ENCODE measurements around the gene SNTB2.
"Not testable (repeated sequence)": the region's sequence is repeated elsewhere in the genome, so short reads cannot be mapped to it uniquely, and the experiment has no call there.

SNTB2 gene

GRCh38 chr16:69244336-69244735, 57.4 kb downstream of the SNTB2 start:
- H3K27ac ChIP-seq, result no peak overlapping the region
- H3K4me3 ChIP-seq, result no peak overlapping the region
- H3K36me3 ChIP-seq (ENCODE audit: insufficient read depth, low read length), result peaks cover 10% of the 10 kb centered on the region
- DNase-seq (ENCODE audit: low read depth, low spot score), result no peak
- no peaks in the 10 kb centered on the region for H3K9me3 ChIP-seq (ENCODE audit: low read depth, low read length)
- TF ChIP-seq EZH2 (IDR thresholded peaks at IDR 0.05), result no peak
- no peak for TF ChIP-seq FOXP2 (optimal IDR thresholded peaks at IDR 0.05; ENCODE audit: control extremely low read depth, extremely low read length, insufficient read depth)
- no peak for TF ChIP-seq POLR2AphosphoS5 (IDR thresholded peaks at IDR 0.05; ENCODE audit: borderline replicate concordance, low read depth, low read length)
- no peak overlapping the region for H3K9ac ChIP-seq (ENCODE audit: insufficient read length)

GRCh38 chr16:69250081-69250480, 63.1 kb downstream of the SNTB2 start:
- Histone ChIP-seq H3K4me3 (no peak overlapping the region), H3K9ac (ENCODE audit: insufficient read length) (no peak overlapping the region), H3K27ac (no peak overlapping the region), H3K36me3 (ENCODE audit: insufficient read depth, low read length) (peaks cover 10% of the 10 kb centered on the region), H3K9me3 (ENCODE audit: low read depth, low read length) (no peaks in the 10 kb centered on the region)
- no peak for TF ChIP-seq POLR2AphosphoS5 (IDR thresholded peaks at IDR 0.05; ENCODE audit: borderline replicate concordance, low read depth, low read length)
- TF ChIP-seq EZH2 (IDR thresholded peaks at IDR 0.05), result no peak
- TF ChIP-seq FOXP2 (optimal IDR thresholded peaks at IDR 0.05; ENCODE audit: control extremely low read depth, extremely low read length, insufficient read depth), result no peak
- no peak for DNase-seq (ENCODE audit: low read depth, low spot score)

DNA sequence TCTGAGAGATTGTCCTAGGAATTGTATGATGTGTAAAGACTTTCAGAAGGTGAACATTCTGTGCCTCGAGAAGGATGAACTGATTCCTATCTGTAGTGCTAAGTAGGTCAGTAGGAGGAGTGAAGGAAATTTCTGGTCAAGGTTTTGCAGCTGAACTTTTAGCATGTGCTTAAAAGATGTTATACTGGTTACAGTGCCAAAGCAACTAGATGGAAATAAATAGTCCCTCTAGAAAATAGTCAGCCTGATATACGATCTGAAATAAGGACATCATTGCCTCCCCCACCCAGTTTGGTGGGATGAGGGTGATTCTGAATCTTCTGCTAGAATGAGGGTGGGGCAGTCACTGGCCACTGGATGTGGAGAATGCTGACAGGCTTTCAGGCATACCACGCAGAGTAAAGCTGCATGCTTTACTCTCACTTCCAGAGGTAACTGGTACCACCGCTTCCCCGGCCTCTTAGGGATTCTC, 66.9 kb downstream of the SNTB2 start:
- Histone ChIP-seq H3K4me3 (no peak overlapping the region), H3K9me3 (ENCODE audit: low read depth, low read length) (no peaks in the 10 kb centered on the region), H3K36me3 (ENCODE audit: insufficient read depth, low read length) (no peaks in the 10 kb centered on the region; the same call in 1 of the 2 replicates), H3K27ac (no peak overlapping the region), H3K9ac (ENCODE audit: insufficient read length) (no peak overlapping the region)
- TF ChIP-seq FOXP2 (optimal IDR thresholded peaks at IDR 0.05; ENCODE audit: control extremely low read depth, extremely low read length, insufficient read depth), result no peak
- TF ChIP-seq POLR2AphosphoS5 (IDR thresholded peaks at IDR 0.05; ENCODE audit: borderline replicate concordance, low read depth, low read length), result no peak
- no peak for TF ChIP-seq EZH2 (IDR thresholded peaks at IDR 0.05)
- DNase-seq (ENCODE audit: low read depth, low spot score), result no peak

DNA sequence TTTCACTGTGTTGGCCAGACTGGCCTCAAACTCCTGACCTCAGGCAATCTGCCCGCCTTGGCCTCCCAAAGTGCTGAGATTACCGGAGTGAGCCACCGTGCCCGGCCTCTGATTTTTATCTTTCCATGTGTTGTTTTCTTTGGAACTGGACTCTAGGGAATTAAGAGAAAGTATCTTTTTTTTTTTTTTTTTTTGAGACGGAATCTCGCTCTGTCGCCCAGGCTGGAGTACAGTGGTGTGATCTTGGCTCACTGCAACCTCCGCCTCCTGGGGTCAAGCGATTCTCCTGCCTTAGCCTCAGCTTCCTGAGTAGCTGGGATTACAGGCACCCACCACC, 72.4 kb downstream of the SNTB2 start:
- not testable (repeated sequence) for DNase-seq (ENCODE audit: low read depth, low spot score); H3K9ac ChIP-seq (ENCODE audit: insufficient read length); H3K4me3 ChIP-seq; H3K27ac ChIP-seq; H3K9me3 ChIP-seq (ENCODE audit: low read depth, low read length)
- H3K36me3 ChIP-seq (ENCODE audit: insufficient read depth, low read length), result peaks cover 20% of the 10 kb centered on the region; the same call in 1 of the 2 replicates

- no peak for DNase-seq (ENCODE audit: low read depth, low spot score)
- Histone ChIP-seq H3K4me3 (no peak overlapping the region), H3K9me3 (ENCODE audit: low read depth, low read length) (no peaks in the 10 kb centered on the region), H3K9ac (ENCODE audit: insufficient read length) (no peak overlapping the region), H3K27ac (no peak overlapping the region), H3K36me3 (ENCODE audit: insufficient read depth, low read length) (peaks cover 22% of the 10 kb centered on the region; the same call in 1 of the 2 replicates)
- TF ChIP-seq EZH2 (IDR thresholded peaks at IDR 0.05) (no peak), FOXP2 (optimal IDR thresholded peaks at IDR 0.05; ENCODE audit: control extremely low read depth, extremely low read length, insufficient read depth) (no peak), POLR2AphosphoS5 (IDR thresholded peaks at IDR 0.05; ENCODE audit: borderline replicate concordance, low read depth, low read length) (no peak)
Observed at GRCh38 chr16:69260019-69260418, 73.1 kb downstream of the SNTB2 start.

GRCh38 chr16:69260506-69260905, 73.5 kb downstream of the SNTB2 start:
- no peak for DNase-seq (ENCODE audit: low read depth, low spot score)
- Histone ChIP-seq H3K9me3 (ENCODE audit: low read depth, low read length) (no peaks in the 10 kb centered on the region), H3K9ac (ENCODE audit: insufficient read length) (no peak overlapping the region), H3K27ac (no peak overlapping the region), H3K36me3 (ENCODE audit: insufficient read depth, low read length) (peaks cover 22% of the 10 kb centered on the region; the same call in 1 of the 2 replicates), H3K4me3 (no peak overlapping the region)
- TF ChIP-seq FOXP2 (optimal IDR thresholded peaks at IDR 0.05; ENCODE audit: control extremely low read depth, extremely low read length, insufficient read depth), result no peak
- TF ChIP-seq POLR2AphosphoS5 (IDR thresholded peaks at IDR 0.05; ENCODE audit: borderline replicate concordance, low read depth, low read length), result no peak
- no peak for TF ChIP-seq EZH2 (IDR thresholded peaks at IDR 0.05)

DNA sequence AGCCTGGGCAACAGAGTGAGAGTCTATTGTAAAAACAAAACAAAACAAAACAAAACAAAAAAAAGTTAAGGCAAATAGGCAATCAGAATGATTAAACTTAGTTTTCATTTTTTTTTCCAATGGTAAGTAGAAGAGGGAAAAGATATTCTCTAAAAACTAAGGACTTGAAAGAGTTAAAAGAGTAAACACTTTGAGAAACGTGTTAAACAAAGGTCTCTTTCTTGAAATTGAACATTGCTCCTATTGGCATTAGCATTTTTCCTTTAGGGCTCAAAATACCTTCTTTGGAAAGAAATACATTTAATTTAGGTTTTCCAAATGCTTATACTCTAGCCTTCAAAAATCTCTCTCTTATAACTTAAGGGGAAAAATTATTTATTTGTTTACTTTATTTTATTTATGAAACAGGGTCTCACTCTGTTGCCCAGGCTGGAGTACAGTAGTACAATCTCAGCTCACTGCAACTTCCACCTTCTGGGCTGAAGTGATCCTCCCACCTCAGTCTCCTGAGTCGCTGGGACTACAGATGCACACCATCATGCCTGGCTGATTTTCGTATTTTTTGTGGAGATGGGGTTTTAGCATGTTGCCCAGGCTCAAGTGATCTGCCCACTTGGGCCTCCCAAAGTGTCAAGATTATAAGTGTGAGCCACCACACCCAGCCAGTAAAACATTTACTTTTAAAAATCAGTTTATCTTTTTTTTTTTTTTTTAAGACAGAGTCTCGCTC, 79.5 kb downstream of the SNTB2 start:
- Histone ChIP-seq H3K27ac (no peak overlapping the region), H3K4me3 (no peak overlapping the region), H3K9me3 (ENCODE audit: low read depth, low read length) (no peaks in the 10 kb centered on the region), H3K9ac (ENCODE audit: insufficient read length) (no peak overlapping the region), H3K36me3 (ENCODE audit: insufficient read depth, low read length) (peaks cover 9% of the 10 kb centered on the region; the same call in 1 of the 2 replicates)
- TF ChIP-seq POLR2AphosphoS5 (IDR thresholded peaks at IDR 0.05; ENCODE audit: borderline replicate concordance, low read depth, low read length), result no peak
- TF ChIP-seq FOXP2 (optimal IDR thresholded peaks at IDR 0.05; ENCODE audit: control extremely low read depth, extremely low read length, insufficient read depth), result no peak
- TF ChIP-seq EZH2 (IDR thresholded peaks at IDR 0.05), result no peak
- no peak for DNase-seq (ENCODE audit: low read depth, low spot score)

- peaks cover 2% of the 10 kb centered on the region; the same call in 1 of the 2 replicates for H3K36me3 ChIP-seq (ENCODE audit: insufficient read depth, low read length)
- no peak for DNase-seq (ENCODE audit: low read depth, low spot score)
- no peak overlapping the region for H3K27ac ChIP-seq
- H3K9ac ChIP-seq (ENCODE audit: insufficient read length), result no peak overlapping the region
- no peak for TF ChIP-seq EZH2 (IDR thresholded peaks at IDR 0.05)
- TF ChIP-seq FOXP2 (optimal IDR thresholded peaks at IDR 0.05; ENCODE audit: control extremely low read depth, extremely low read length, insufficient read depth), result no peak
- no peak for TF ChIP-seq POLR2AphosphoS5 (IDR thresholded peaks at IDR 0.05; ENCODE audit: borderline replicate concordance, low read depth, low read length)
- no peak overlapping the region for H3K4me3 ChIP-seq
- H3K9me3 ChIP-seq (ENCODE audit: low read depth, low read length), result no peaks in the 10 kb centered on the region
Observed at GRCh38 chr16:69267633-69268032, 80.7 kb downstream of the SNTB2 start.

DNA sequence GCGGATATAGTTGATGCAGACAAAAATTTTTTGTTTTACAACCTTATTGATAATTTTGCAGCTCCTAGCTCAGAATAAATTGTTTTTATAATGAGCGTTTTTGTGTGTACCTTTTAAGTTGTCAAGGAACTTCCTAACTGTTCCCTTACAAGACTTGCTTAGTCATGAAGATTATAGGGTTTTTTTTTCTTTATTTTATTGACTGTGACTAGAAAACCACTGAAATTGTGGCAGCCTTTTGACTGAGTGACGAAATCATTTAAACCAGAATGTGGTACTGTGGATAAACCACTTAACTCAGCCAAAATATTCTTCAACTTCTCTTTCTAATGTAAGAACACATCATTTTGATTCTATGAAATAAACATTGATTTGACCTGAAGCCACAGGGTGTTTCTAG, 83.4 kb downstream of the SNTB2 start:
- Histone ChIP-seq H3K36me3 (ENCODE audit: insufficient read depth, low read length) (peaks cover 4% of the 10 kb centered on the region; the same call in 1 of the 2 replicates), H3K9me3 (ENCODE audit: low read depth, low read length) (no peaks in the 10 kb centered on the region), H3K27ac (peak overlapping the region; percentile 97), H3K4me3 (peak overlapping the region; percentile 50), H3K9ac (ENCODE audit: insufficient read length) (peak overlapping the region; percentile 45)
- no peak for DNase-seq (ENCODE audit: low read depth, low spot score)
- TF ChIP-seq FOXP2 (optimal IDR thresholded peaks at IDR 0.05; ENCODE audit: control extremely low read depth, extremely low read length, insufficient read depth) (no peak), EZH2 (IDR thresholded peaks at IDR 0.05) (no peak), POLR2AphosphoS5 (IDR thresholded peaks at IDR 0.05; ENCODE audit: borderline replicate concordance, low read depth, low read length) (no peak)
